Measurements from ENCODE around the gene KCNIP1.

DNA sequence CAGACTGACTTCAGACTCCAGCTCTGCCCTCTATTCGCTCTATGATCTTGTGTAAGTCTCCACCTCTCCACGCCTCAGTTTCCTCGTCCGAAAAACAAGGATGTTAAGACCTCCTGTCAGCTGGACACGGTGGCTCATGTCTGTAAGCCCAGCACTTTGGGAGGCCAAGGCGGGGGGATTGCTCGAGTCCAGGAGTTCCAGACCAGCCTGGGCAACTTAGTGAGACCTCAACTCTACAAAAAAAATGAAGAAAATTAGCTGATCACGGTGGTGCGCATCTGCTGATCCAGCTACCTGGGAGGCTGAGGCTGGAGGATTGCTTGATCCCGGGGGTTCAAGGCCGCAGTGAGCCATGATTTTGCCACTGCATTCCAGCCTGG lies 243.1 kb downstream of the KCNIP1 start:
- TF ChIP-seq, protein P1, sequence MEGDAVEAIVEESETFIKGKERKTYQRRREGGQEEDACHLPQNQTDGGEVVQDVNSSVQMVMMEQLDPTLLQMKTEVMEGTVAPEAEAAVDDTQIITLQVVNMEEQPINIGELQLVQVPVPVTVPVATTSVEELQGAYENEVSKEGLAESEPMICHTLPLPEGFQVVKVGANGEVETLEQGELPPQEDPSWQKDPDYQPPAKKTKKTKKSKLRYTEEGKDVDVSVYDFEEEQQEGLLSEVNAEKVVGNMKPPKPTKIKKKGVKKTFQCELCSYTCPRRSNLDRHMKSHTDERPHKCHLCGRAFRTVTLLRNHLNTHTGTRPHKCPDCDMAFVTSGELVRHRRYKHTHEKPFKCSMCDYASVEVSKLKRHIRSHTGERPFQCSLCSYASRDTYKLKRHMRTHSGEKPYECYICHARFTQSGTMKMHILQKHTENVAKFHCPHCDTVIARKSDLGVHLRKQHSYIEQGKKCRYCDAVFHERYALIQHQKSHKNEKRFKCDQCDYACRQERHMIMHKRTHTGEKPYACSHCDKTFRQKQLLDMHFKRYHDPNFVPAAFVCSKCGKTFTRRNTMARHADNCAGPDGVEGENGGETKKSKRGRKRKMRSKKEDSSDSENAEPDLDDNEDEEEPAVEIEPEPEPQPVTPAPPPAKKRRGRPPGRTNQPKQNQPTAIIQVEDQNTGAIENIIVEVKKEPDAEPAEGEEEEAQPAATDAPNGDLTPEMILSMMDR (IDR thresholded peaks at IDR 0.05) = no peak
- no peak for TF ChIP-seq POLR2A (IDR thresholded peaks at IDR 0.05)
